ENCODE data around the gene HMGXB3.
"Not testable (repeated sequence)": the region's sequence is repeated elsewhere in the genome, so short reads cannot be mapped to it uniquely, and the experiment has no call there.

Gene HMGXB3

GRCh38 chr5:150022158-150022531 is 21.6 kb downstream of the HMGXB3 start:
- no peak for DNase-seq (ENCODE audit: low spot score)

GRCh38 chr5:150022681-150023080 is 22.1 kb downstream of the HMGXB3 start:
- DNase-seq (ENCODE audit: low spot score), result no peak

- DNase-seq (ENCODE audit: low spot score), result no peak
Observed at GRCh38 chr5:150023136-150023535, 22.6 kb downstream of the HMGXB3 start.

GRCh38 chr5:150024346-150024984 is 23.9 kb downstream of the HMGXB3 start:
- DNase-seq (ENCODE audit: low spot score), result no peak

- DNase-seq (ENCODE audit: low spot score), result no peak
Observed at GRCh38 chr5:150026682-150027172, 26.2 kb downstream of the HMGXB3 start.

- not testable (repeated sequence) for DNase-seq (ENCODE audit: low spot score)
Observed at GRCh38 chr5:150028047-150028446, 27.5 kb downstream of the HMGXB3 start.

GRCh38 chr5:150033334-150033733 is 32.8 kb downstream of the HMGXB3 start:
- DNase-seq (ENCODE audit: low spot score), result no peak

- no peak for DNase-seq (ENCODE audit: low spot score)
Observed at GRCh38 chr5:150034662-150035061, 34.1 kb downstream of the HMGXB3 start.

GRCh38 chr5:150035139-150035895 is 34.8 kb downstream of the HMGXB3 start:
- peak; percentile 62 for DNase-seq (ENCODE audit: low spot score)

- DNase-seq (ENCODE audit: low spot score), result no peak
Observed at GRCh38 chr5:150036513-150036912, 36.0 kb downstream of the HMGXB3 start.

- DNase-seq (ENCODE audit: low spot score), result no peak
Observed at GRCh38 chr5:150038547-150038946, 38.0 kb downstream of the HMGXB3 start.

GRCh38 chr5:150042459-150042858 is 41.9 kb downstream of the HMGXB3 start:
- DNase-seq (ENCODE audit: low spot score), result no peak

- DNase-seq (ENCODE audit: low spot score), result no peak
Observed at GRCh38 chr5:150043657-150044328, 43.3 kb downstream of the HMGXB3 start.

GRCh38 chr5:150044329-150044681 is 43.8 kb downstream of the HMGXB3 start:
- no peak for DNase-seq (ENCODE audit: low spot score)

- no peak for DNase-seq (ENCODE audit: low spot score)
Observed at GRCh38 chr5:150044712-150045111, 44.2 kb downstream of the HMGXB3 start.

- no peak for DNase-seq (ENCODE audit: low spot score)
Observed at GRCh38 chr5:150045549-150045948, 45.0 kb downstream of the HMGXB3 start.

GRCh38 chr5:150046031-150046430 is 45.5 kb downstream of the HMGXB3 start:
- no peak for DNase-seq (ENCODE audit: low spot score)

- DNase-seq (ENCODE audit: low spot score), result not testable (repeated sequence)
Observed at GRCh38 chr5:150050172-150050811, 49.8 kb downstream of the HMGXB3 start.

- no peak for DNase-seq (ENCODE audit: low spot score)
Observed at GRCh38 chr5:150051657-150052195, 51.2 kb downstream of the HMGXB3 start.

- DNase-seq (ENCODE audit: low spot score), result no peak
Observed at GRCh38 chr5:150052226-150052955, 51.9 kb downstream of the HMGXB3 start.

GRCh38 chr5:150052956-150053712 is 52.6 kb downstream of the HMGXB3 start:
- no peak for DNase-seq (ENCODE audit: low spot score)

Data from NAMALWA (cell line).